ENCODE data around the gene CBR3.

DNA sequence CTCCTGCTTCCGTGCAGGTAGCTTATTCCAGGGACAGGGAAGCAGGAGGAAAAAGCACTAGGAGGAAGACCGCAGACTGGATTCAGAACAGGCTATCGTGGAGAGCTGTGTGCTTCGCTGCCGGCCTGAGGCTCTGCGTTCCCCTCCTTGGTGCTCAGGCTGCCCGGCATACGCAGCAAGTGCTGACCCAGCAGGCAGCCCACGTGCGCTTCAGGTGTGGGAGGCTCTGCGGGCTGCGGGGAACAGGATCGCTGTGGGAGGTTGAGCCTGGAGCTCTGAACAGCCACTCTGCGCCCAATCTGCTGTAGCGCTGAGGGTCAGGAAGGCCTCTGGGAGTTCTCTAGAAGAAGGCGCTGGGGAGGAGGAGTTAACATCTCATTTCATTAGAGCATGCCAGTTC, 49.7 kb downstream of the CBR3 start:
- TF ChIP-seq, protein P1, sequence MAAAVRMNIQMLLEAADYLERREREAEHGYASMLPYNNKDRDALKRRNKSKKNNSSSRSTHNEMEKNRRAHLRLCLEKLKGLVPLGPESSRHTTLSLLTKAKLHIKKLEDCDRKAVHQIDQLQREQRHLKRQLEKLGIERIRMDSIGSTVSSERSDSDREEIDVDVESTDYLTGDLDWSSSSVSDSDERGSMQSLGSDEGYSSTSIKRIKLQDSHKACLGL (CRISPR knock-in tag; IDR thresholded peaks at IDR 0.05), result no peak
- no peak for TF ChIP-seq EZH2 (conservative IDR thresholded peaks at IDR 0.05; ENCODE audit: low read depth, low read length)
